Suppressor macrophage (primary cell): ENCODE measurements around the gene CYP26A1.
"Not testable (repeated sequence)": the region's sequence is repeated elsewhere in the genome, so short reads cannot be mapped to it uniquely, and the experiment has no call there.

ENCODE experiments used
- DNase-seq, 4 experiments: peaks; one replicate each; pipeline ENCODE4 v3.0.0-alpha.2; 2020 to 2022

CYP26A1 gene

DNA sequence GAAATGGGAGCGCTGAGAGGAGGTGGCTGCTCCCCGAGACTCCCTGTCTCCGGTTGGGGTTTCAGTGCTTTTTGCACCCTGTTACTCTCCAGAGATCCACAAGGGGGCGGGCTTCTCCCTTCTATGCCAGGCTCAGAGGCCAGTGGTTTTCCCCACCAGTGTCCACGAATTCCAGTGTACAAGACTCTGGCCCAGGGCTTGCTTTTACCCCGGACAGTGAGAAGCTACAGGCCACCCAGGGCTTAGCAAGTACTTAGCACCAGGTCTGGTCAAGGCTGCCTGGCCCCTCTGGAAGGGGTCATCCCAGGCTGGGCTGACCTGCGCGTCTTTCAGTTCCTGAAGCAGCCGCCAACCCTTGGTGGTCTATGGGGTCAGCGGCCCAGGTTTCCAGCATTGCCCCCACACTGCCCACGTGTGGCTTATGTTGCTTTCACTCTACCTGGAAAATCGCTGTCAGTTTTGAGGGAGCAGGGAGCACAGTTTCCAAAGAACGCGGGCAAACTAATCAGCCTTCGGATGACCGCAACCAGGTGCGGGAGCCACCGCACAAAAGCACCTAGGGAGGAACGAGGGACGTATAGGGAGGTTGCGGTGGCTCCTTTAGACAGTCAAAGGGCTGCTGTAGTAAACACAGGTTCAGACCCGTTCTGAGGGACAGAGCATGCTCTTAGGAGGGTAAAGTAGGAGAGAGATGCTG, 6.8 kb downstream of the CYP26A1 start:
- peak; percentile 62 to 77 (median 71) for DNase-seq

DNA sequence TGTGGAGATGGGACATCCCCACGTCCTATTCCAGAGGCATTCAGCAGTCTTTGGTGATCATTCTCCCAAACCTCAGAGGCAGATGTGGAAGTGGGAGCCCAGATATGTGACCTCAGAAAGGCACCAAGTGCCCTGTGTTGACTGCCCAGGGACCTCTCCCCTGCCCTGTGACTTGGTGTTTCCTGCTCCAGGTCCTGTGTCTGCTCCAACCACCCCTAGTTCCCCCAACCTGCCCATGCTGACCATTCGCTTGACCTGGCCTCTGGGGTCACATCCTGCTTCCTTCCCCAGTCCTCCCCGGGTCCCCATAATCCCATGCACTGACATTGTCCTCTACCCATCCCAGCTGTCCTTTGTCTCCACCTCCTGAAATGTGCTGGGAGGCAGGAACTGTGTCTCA, 7.6 kb downstream of the CYP26A1 start:
- no peak for DNase-seq

DNA sequence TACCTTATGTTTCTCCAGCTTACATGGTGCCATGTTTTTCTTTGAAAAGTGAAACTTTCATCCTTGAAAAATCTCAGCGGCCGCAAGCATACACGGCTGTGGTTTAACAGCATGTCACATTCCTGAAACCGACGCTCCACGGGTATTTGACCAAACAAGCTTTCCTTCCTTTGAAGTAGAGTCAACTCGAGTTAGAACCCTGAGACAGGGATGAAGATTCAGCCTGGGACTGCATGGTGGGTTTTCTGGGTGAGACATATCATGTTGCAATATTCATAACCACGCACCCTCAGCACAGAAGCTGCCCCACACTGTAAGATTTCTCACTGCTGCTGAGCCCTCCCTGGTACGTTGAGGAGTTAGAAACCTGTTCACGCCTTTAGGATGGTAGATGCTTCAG, 8.1 kb downstream of the CYP26A1 start:
- no peak for DNase-seq

DNA sequence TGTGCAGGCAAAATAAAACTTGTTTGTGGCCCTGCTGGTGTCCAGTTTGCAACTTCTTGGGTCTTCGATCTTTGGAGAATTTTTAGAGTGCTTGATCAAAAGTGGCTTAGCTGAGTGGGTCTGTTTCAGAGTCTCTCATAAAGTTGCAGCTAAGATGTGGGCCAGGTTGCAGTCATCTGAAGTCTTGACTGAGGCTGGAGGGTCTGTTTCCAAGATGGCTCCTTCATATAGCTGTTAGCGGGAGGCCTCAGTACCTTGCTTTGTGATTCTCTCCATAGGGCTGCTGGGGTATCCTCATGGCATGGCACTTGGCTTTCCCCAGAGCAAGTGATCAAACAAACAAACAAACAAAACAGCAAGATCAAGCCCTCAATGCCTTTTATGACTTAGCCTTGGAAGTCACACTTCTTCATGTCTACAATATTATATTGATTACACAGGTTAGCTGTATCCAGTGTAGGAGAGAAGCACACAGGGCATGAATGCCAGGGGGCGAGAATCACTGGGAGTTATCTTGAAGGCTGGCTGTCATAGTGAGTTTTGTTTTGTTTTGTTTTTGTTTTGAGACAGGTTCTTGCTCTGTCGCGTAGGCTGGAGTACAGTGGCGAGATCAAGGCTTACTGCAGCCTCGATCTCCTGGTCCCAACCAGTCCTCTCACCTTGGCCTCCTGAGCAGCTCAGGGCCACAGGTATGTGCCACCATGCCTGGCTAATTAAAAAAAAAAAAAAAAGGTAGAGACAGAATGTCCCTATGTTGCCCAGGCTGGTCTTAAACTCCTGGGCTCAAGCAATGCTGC, 10.2 kb downstream of the CYP26A1 start:
- no peak for DNase-seq

DNA sequence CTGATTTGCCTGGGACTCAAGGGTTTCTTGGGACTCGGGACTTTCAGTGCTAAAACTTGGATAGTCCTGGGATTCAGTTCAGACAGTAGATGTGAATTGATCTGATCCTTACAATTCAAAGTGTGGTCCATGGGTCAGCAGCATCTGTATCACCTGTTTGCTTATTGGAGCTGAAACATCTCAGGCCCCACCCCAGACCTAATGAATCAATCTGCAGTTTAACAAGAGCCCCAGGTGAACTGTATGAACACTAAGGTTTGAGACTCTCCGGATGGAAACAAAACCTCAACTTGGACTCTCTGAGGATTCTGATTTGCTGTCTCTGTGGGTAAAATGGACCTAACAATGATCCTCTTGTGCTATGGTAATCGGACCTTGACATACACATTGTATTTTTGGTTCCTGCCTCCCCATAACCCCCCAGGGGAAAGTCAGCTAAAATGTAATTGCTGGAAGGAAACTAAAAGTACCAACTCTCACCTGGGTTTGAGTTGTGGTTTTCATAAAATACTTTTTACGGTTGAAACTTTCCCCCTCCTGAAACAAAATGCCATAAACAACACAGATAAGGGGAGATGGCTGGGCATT, 11.7 kb downstream of the CYP26A1 start:
- no peak for DNase-seq

DNA sequence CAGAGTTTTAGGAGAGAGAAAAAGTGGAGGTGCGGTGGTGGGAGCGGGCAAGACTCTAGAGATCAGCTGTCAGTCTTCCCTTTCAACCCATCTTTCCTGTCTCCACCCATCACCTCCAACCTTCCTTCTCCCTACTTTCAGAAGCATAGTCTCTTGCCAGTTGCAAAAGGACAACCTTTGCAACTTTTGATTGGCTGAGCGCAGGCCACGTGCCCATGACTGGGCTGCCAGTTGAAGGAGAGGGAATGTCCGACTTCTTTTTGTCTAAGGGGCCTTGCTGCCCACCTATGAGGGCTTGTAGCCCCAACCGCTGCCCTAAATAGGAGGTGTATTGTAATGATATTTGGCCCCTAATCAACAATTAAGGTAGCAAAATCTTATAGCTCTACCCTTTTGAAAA, 12.6 kb downstream of the CYP26A1 start:
- no peak for DNase-seq

DNA sequence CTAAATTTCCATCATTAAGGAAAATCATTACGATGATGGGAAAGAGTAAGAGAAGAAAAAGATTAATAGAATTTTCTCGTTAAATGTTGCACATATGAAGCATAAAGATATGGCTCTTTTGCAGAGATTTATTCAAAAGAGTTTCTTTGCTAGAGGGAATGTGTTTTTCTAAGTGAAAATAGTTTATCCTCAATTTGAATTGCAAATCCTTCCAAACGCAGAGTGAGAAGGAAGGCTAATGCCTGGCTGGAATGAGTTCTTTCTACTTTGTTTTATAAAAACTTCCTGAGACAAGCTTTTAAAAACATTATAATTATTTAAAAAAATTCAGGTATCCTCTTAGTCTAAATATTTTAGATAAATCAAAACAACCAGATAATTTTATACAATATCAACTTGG, 14.2 kb downstream of the CYP26A1 start:
- no peak for DNase-seq

DNA sequence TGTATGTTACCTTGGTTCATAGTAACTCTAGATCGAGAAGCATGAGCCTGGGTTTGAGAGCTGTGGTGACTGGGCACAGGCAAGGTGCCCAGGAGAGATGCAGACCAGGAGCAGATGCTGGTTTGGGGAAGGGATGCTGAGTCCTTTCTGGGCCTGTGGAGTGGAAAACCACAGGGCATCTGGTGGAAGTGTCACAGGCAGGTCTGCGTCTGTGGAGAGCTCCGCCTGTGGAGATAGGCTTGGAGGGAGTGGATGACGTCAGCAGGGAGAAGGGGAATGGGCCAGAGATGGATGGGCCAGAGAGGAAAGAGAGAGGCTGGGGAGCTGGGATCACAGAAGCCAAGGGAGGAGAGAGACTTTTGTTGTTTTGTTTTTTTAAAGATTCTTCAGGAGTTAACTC, 14.8 kb downstream of the CYP26A1 start:
- no peak for DNase-seq

DNA sequence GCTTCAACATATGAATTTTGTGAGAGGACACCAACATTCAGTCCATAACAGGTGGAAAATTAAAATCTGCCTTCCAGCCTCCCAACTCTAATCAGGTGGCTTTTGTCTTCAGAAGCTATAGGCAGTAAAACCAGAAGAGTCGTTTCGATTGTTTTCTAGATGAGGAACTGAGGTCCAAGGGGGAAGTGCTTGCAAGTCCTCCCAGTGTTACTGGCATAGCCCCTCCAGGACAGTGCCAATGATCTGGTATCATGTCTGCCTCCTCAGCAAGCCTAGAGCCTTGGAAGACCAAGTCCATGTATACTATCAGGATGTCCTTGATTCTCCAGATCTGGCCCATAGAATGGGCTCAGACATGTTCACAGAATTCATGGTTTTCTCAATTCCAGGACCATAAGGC, 16.9 kb downstream of the CYP26A1 start:
- peak in 3 of 4 experiments; percentile 39 to 50 (median 42) for DNase-seq

DNA sequence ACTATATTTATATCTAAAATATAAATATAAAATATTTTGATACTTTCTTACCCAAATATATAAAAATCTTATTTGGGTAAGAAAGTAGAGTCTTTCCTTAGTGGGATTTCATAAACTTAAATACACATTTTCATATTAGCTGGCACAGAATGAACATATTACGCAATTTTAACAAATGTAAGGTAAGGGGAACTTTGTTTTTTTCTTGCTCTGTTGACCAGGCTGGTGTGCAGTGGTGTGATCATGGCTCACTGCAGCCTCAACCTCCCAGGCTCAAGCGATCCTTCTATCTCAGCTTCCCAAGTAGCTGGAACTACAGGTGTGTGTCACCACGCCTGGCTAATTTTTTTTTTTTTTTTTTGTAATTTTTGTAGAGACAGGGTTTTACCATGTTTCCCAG, 18.3 kb downstream of the CYP26A1 start:
- peak in 1 of 4 experiments; percentile 28 for DNase-seq

DNA sequence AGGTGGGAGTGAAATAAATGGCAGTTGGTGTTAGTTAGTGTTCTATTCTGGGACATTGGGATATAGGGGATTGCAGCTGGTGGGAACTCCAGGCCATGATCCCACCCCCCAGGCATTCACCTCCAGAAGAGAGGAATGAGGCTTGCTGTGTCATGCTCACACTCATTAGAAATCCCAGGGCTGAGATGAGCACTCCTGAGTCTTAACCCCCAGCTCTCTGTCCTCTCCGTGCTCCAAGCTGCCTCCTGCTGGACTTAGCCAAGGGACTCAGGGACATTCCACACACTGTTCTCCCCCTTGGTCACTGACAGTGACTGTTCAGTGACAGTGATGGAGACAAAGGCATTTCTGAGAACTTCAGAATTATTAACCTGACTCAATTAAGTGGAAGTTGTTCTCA, 21.5 kb downstream of the CYP26A1 start:
- DNase-seq: no peak

DNA sequence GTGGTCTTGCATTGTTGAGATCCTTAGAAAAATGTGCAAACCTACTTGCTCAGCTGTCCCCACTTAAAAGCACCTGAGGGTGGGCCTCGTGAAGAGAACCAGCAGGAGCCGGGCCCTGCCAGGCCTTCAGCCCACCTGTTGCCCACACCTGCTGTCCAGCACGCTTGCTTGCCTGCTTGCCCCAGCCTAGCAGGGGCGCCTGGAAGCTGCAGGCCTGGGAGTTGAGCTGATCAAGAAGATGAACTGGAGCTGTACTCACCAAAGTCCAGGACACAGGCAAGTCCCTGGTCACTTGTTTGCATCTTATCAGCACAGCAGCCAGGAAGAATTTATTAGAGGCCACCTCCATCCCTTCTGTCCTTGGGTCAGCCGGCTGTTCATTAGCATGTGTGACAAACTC, 23.2 kb downstream of the CYP26A1 start:
- DNase-seq: no peak

DNA sequence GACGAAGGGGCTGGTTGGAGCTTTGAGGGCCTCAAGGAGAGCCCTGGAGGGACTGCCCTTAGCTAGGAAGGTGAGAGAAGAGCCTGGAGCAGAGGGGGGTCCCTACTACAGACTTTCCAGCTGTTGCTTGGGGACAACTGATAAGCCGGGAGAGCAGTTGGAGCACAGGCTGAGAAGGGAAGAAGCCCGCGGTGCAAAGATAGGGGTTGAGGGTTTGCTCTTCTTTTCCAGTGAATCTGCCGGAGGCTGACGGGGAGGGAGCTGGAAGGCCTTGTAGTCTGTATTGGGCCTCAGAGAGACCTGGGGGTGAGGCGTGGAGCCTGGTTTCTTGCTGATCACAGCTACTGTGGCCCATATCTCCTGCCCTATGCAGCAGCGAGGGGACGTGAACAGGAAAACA, 23.7 kb downstream of the CYP26A1 start:
- DNase-seq: no peak

DNA sequence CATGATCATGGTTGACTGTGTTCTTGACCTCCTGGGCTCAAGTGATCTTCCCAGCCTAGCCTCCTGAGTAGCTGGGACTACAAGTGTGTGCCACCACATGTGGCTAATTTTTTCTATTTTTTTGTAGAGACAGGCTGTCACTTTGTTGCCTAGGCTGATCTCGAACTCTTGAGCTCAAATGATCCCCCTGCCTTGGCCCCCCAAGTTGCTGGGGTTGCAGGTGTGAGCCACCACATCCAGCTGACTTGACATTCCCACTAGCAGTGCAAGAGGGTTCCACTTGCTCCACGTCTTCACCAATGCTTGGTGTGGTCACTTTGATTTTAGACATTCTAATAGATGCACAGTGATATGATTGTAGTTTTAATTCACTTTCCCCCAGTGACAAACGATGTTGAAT, 25.1 kb downstream of the CYP26A1 start:
- DNase-seq: no peak

DNA sequence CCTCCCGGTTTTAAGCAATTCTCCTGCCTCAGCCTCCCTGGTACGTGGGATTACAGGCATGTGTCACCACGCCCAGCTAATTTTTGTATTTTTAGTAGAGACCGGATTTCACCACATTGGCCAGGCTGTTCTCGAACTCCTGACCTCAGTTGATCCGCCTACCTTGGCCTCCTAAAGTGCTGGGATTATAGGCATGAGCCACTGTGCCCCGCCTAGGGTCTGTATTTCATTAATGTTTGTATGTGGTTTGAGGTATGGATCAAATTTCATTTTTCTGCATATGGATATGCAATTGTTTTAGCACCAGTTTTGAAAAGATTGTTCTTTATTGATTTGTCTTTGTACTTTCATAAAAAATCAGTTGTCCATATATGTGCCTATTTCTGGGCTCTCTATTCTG, 26.0 kb downstream of the CYP26A1 start:
- DNase-seq: no peak

DNA sequence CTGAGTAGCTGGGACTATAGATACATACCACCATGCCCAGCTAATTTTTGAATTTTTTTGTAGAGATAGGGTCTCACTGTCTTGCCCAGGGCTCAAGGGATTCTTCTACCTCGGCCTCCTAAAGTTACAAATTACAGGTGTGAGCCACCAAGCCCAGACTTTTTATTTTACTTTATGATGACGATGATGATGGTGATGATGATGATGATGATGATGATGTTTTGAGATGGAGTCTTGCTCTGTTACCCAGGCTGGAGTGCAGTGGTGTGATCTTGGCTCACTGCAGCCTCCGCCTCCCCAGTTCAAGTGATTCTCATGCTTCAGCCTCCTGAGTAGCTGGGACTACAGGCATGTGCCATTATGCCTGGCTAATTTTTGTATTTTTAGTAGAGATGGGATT, 27.5 kb downstream of the CYP26A1 start:
- not testable (repeated sequence) for DNase-seq

DNA sequence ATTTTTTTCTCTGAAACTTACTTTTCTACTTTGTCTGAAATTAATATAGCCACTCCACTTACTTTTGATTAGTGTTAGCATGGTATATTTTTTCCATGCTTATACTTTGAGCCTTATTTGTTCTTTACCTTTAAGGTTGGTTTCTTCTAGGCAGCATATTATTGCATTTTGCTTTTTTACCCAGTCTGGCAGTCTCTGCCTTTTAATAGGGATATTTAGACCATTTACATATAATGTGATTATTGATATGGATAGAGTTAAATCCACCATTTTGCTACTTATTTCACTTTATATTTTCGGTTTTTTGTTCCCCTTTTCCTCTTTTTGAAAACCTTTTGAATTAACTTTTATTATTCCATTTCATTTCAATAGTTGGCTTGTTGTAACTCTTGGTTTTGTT, 30.3 kb downstream of the CYP26A1 start:
- no peak for DNase-seq

DNA sequence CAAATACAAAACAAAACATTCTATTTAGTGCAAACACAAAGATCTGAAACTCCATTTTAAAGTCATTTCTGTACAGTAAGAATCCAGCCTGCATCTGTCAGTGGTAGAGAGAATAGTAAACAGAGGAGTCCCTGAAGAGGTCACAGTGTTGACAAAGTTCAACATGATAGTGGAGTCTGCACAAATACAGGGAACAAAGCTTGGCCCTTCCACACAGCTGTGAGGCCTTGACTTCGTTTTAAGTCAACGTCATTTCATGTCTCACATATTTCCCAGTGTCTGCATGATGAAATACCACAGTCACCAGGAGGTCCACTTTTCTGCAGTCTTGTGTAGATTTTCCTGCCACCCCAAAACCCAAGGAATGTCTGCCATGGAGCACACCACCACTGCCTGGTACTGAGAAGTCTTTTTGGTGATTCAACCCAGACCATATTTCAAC, 33.0 kb downstream of the CYP26A1 start:
- DNase-seq: no peak

DNA sequence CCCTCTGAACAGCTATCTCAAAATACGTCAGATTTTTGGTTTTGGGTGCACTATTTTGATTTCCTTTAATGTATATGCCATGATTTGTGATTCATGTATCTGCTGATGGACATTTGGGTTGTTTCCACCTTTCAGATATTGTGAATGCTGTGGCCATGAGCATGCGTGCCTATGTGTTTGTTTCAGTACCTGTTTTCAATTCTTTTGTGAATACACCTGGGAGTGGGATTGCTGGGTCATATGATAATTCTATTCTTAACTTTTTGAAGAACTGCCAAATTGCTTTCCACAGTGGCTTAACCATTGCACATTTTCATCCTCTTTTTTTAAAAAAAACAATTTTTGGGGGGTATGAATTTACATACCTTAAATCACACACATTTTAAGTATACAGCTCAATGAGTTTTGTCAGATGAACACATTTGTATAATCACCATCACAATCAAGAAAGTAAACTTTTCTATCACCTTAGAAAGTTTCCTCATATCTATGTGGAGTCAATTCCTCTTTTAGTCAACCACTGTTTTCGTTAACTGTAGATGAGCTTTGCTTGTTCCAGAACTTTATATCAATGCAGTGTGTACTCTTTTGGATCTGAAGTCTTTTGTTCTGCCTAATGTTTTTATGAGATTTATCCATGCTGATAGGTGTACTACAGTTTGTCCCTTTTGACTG, 36.9 kb downstream of the CYP26A1 start:
- DNase-seq: no peak

DNA sequence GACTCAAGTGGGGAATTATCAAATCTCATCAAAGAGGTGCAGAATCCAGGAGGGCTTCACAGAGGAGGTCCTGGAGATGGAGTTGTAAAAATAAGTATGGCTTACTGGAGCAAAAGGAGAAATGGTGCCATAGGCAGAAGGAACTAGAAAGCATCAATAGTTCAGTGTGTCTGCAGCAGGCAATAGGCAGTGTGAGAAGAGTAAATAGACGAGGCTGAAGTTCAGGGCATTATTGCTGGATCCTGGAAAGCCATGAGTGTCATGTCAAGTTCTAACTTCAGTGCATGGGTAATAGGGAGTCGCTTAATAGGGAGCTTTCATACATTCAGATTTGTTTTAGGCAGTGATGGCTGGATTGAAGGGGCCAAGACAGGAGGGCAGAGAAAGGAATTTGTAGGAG, 39.3 kb downstream of the CYP26A1 start:
- no peak for DNase-seq

DNA sequence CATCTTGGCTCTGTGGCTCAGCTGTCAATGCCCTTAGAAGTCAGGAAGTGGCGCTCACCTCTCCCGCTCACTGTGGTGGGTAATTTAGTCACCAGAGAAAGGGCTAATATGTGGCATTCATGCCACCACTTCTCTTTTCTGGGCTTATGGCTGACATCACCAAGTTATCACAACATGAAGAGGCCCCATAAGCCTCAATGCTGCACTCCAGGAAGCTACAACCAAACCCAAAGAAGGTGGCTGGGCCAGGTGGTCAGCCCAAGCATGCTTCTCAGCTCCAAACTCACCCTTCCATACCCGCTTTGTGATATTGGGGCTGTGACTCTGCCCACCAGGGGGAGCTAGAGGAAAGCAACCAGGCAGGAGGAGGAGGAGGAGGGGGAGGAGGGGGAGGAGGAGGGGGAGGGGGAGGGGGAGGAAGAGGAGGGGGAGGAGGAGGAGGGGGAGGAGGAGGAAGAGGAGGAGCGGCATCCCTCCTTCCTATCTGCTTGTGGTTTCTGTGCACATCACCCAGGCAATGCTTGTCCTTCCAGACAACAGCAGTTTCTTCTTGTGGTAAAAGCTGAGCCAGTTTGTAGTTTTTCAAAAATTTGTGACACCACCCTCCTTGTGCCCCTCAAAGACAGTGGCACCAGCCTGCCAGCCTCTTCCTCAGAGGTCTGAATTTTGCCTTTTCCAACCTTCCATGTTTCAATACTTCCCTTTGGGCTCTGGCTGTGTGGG, 42.1 kb downstream of the CYP26A1 start:
- DNase-seq: peak; percentile 59 to 81 (median 70)

DNA sequence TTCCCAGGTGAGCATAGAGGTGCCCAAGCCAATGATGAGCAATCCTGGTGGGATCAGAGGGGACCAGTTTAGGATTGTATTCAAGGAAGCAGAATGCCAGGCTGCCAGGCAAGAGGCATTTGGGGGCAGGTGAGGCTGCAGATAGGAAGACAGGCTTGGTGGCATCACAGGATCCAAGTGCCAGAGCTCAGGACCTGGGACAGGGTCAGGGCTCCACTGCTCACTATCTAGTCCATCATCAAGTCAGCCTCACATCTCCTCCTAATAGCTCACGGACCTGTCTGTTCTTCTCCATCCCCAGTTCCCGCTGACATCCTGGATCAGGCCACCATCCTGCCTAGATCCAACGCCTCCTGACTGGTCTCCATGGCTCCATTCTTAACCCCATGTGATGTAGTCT, 47.6 kb downstream of the CYP26A1 start:
- DNase-seq: no peak

DNA sequence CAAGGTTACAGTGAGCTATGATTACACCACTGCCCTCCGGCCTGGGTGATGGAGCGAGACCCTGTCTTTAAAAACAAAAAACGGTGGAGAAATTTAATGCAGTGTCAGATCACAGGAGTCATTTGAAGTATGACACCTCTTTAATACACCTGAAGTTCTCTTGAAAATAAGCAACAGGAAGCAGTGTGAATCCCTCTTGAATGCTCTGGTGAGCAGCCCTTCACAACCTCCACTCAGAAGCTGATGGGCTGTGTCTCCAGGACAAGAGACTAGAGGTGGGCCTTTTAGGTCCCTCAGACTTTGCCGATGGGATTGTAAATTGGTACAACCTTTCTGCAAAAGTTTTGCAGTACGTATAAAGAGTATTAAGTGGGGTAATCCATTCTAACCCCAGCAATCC, 50.1 kb downstream of the CYP26A1 start:
- DNase-seq: no peak
